Fibroblast of skin of left quadriceps (primary cell): ENCODE results near the gene SUPT6H.
"Not testable (repeated sequence)": the region's sequence is repeated elsewhere in the genome, so short reads cannot be mapped to it uniquely, and the experiment has no call there.

Experiments
- DNase-seq, 2 experiments: peaks; one replicate each; pipeline ENCODE4 v3.0.0-alpha.2; 2013; ENCODE audit warnings: low read depth in 2 of 2

Gene SUPT6H

GRCh38 chr17:28718333-28719020 is 56.5 kb downstream of the SUPT6H start:
- no peak for DNase-seq

GRCh38 chr17:28719021-28719433 is 57.0 kb downstream of the SUPT6H start:
- no peak for DNase-seq

GRCh38 chr17:28720247-28720996 is 58.4 kb downstream of the SUPT6H start:
- no peak for DNase-seq

- not testable (repeated sequence) for DNase-seq
Observed at GRCh38 chr17:28720997-28721329, 59.0 kb downstream of the SUPT6H start.

- DNase-seq, result no peak
Observed at GRCh38 chr17:28722417-28723158, 60.6 kb downstream of the SUPT6H start.

GRCh38 chr17:28723159-28723835 is 61.3 kb downstream of the SUPT6H start:
- no peak for DNase-seq

GRCh38 chr17:28723836-28724499 is 62.0 kb downstream of the SUPT6H start:
- DNase-seq, result not testable (repeated sequence)

GRCh38 chr17:28724500-28725165 is 62.6 kb downstream of the SUPT6H start:
- DNase-seq, result no peak

GRCh38 chr17:28725166-28725659 is 63.2 kb downstream of the SUPT6H start:
- no peak for DNase-seq

- no peak for DNase-seq
Observed at GRCh38 chr17:28725660-28726225, 63.7 kb downstream of the SUPT6H start.

GRCh38 chr17:28726226-28726626 is 64.2 kb downstream of the SUPT6H start, which contains the start of gene TLCD1:
TLCD1 (minus strand) TSS chr17:28726233; CDS start chr17:28726097, 136 bp downstream.
- DNase-seq, result no peak

- DNase-seq, result peak; percentile 85 to 88
Observed at GRCh38 chr17:28726627-28727491, 64.9 kb downstream of the SUPT6H start.

- DNase-seq, result peak; percentile 77
Observed at GRCh38 chr17:28728364-28729200, 66.6 kb downstream of the SUPT6H start, which contains the start of gene NEK8. NEK8 (plus strand) TSS chr17:28728788; CDS start chr17:28728814, 26 bp downstream.

- no peak for DNase-seq
Observed at GRCh38 chr17:28729950-28730330, 67.9 kb downstream of the SUPT6H start.

- no peak for DNase-seq
Observed at GRCh38 chr17:28733346-28733745, 71.3 kb downstream of the SUPT6H start.

GRCh38 chr17:28734712-28735241 is 72.8 kb downstream of the SUPT6H start:
- DNase-seq, result no peak

- no peak for DNase-seq
Observed at GRCh38 chr17:28735242-28735722, 73.3 kb downstream of the SUPT6H start.
